Measurements from ENCODE around the gene CA4. TPM values are rescaled to one million over a fixed set of nuclear protein-coding genes. Genes with fewer than 3 reads are reported as not detected.
"Not testable (repeated sequence)": the region's sequence is repeated elsewhere in the genome, so short reads cannot be mapped to it uniquely, and the experiment has no call there.

CA4 gene
- total RNA-seq, 3 donors from 2014 or later, result not detected

GRCh38 chr17:60193482-60193881 is 43.7 kb downstream of the CA4 start:
- H3K4me1 Mint-ChIP-seq (ENCODE audit: low read depth), result no peaks in the 10 kb centered on the region
- H3K9me3 Mint-ChIP-seq, result no peaks in the 10 kb centered on the region
- no peaks in the 10 kb centered on the region for H3K27me3 Mint-ChIP-seq (ENCODE audit: low read depth)
- ATAC-seq (no peak), DNase-seq (no peak)
- H3K4me3 Mint-ChIP-seq, result no peak overlapping the region
- peaks cover 33% of the 10 kb centered on the region for H3K36me3 Mint-ChIP-seq (ENCODE audit: insufficient read depth)

GRCh38 chr17:60194141-60194540 is 44.4 kb downstream of the CA4 start:
- peaks cover 36% of the 10 kb centered on the region for H3K36me3 Mint-ChIP-seq (ENCODE audit: insufficient read depth)
- H3K9me3 Mint-ChIP-seq; H3K4me1 Mint-ChIP-seq (ENCODE audit: low read depth); H3K27me3 Mint-ChIP-seq (ENCODE audit: low read depth); DNase-seq; H3K4me3 Mint-ChIP-seq; ATAC-seq: not testable (repeated sequence)

GRCh38 chr17:60198630-60199029 is 48.9 kb downstream of the CA4 start:
- not testable (repeated sequence) for H3K4me3 Mint-ChIP-seq; H3K9me3 Mint-ChIP-seq; H3K4me1 Mint-ChIP-seq (ENCODE audit: low read depth); DNase-seq; H3K27me3 Mint-ChIP-seq (ENCODE audit: low read depth); ATAC-seq
- peaks cover 23% of the 10 kb centered on the region for H3K36me3 Mint-ChIP-seq (ENCODE audit: insufficient read depth)

- not testable (repeated sequence) for H3K4me1 Mint-ChIP-seq (ENCODE audit: low read depth); H3K4me3 Mint-ChIP-seq; H3K9me3 Mint-ChIP-seq; H3K27me3 Mint-ChIP-seq (ENCODE audit: low read depth); DNase-seq; ATAC-seq; H3K36me3 Mint-ChIP-seq (ENCODE audit: insufficient read depth)
Observed at GRCh38 chr17:60205782-60206181, 56.0 kb downstream of the CA4 start.

- not testable (repeated sequence) for H3K4me1 Mint-ChIP-seq (ENCODE audit: low read depth); H3K9me3 Mint-ChIP-seq; H3K27me3 Mint-ChIP-seq (ENCODE audit: low read depth); DNase-seq; H3K4me3 Mint-ChIP-seq; H3K36me3 Mint-ChIP-seq (ENCODE audit: insufficient read depth); ATAC-seq
Observed at GRCh38 chr17:60208302-60208701, 58.5 kb downstream of the CA4 start.

Other genes with a start within 250 kb of the CA4 start
- 10 to 100 TPM; 21.9 to 25.8 (median 24.2) TPM for gene RNFT1, start 185.2 kb upstream of the CA4 start, total RNA-seq
- 10 to 100 TPM; 21.7 to 30.1 (median 22.5) TPM for gene HEATR6, start 71.1 kb upstream of the CA4 start, total RNA-seq
- gene USP32, start 242.2 kb downstream of the CA4 start, total RNA-seq, result 10 to 100 TPM; 20.1 to 22.0 (median 20.9) TPM